GM19238 (cell line): ENCODE measurements around the gene CNTF.

Experiments
- DNase-seq: peaks from one replicate; pipeline ENCODE4 v3.0.0; 2011; ENCODE audit warnings: low spot score; ENCODE audit not compliant: insufficient read length

CNTF gene

DNA sequence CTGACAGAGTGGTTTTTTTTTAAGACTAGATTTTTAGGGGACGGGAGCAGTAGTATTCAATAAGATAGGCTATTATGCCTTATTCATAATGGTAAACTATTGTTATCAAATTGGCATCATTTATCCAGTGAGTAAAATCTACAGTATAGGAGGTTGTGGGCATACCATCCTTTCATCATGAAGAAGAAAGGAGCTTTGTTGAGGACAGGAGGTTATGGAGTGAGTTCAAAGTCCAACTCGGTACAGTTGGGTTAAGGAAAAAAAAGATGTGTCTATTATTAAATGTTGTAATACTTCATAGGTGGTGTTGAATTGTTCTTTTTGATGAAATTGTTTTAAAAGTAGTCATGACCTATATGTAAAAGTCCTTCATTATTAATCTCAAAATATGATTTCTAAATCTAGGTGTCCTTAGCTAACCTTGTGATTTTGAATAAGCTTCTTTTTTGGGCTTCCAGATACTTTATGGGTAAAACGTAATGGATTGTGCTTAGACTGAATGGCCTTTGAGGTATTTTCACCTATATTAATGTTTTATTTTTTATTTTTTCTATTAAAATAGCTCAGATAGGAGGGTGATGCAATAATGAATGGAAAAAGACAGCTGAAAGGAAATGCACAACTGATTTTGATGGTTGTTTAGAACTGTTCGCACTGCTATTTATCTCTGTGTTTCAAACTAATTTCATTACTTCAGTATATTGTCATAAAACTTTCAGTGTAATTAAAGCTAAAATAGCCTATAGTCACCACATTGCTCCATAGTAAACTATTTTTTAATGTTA is 15.3 kb upstream of the CNTF start:
- no peak for DNase-seq

- no peak for DNase-seq
These were observed 14.1 kb upstream of the CNTF start for GRCh38 chr11:58608331-58608730.

- no peak for DNase-seq
These were observed 12.7 kb upstream of the CNTF start for GRCh38 chr11:58609723-58610122.

DNA sequence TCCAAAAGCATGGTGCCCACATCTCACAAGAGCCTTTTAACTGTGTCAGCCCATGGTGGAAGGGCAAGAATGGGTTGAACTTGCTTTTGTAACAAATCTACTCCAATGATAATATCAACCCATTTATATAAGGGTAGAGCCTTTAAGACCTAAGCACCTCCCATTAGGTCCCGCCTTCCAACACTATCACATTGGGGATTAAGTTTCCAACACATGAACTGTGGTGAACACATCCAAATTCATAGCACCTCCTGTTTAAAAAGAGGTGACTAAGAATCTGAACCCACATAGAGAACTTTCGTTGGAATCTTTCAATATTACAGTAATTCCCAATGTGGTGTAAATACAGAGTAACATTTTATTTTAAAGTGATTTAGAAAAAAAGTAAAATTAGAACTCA is 9.2 kb upstream of the CNTF start:
- no peak for DNase-seq

DNA sequence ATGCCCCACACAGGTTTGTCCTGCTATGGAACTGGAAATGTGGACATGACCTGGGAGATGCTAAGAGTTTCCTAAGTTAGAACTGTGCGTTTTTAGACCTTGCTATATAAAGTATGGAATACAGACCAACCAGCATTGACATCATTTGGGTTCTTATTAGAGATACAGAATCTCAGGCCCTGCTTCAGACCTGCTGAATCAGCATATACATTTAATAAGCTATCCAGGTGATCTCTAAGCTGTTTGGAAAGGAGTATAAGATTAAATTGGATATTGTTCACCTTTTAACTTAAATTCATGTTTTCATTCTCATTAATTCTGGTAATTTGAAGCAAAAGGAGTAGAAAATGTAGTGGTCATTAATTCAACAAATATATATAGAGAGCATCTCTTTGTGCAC is 6.9 kb upstream of the CNTF start:
- no peak for DNase-seq

DNA sequence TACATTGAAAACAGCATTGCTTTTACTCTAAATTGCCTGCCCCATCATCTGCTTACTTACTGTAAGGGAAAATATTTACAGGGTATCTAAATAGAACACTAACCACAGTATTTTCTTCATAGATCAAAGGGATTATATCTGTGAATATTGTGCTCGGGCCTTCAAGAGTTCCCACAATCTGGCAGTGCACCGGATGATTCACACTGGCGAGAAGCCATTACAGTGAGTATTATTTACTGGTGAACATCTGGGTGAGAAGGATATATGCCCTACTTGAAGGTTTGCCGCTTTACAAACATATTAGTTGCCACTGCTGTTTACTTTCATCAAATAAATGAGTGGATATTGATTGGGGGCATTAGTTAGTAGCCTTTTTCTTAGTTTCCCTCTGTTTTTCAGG is 5.9 kb upstream of the CNTF start:
- DNase-seq: no peak

- DNase-seq: no peak
These were observed 4.4 kb upstream of the CNTF start for GRCh38 chr11:58617976-58618557.

GRCh38 chr11:58621586-58622262 is 741 bp upstream of the CNTF start:
- DNase-seq: no peak

DNA sequence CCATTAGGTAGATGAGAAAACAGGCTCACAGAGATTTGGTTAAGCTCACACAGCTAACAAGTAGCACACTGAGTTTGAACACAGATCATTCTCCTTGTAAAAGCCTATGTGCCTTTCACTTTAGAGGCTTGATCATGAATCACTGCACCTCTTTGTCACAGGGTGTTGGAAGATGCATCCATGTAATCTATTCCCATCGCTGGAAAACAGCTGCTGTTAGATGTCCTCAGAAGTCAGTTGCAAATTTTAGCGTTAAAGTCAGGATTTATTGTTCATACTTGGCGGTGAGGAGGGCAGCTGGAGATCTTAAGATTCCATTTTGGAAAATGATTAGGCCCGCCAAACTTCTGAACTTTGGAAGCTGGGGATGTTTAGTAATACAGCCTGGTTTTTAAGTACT is 2.6 kb downstream of the CNTF start:
- no peak for DNase-seq

- no peak for DNase-seq
These were observed 3.5 kb downstream of the CNTF start for GRCh38 chr11:58625826-58626460.

- no peak for DNase-seq
These were observed 4.5 kb downstream of the CNTF start for GRCh38 chr11:58626934-58627483.

DNA sequence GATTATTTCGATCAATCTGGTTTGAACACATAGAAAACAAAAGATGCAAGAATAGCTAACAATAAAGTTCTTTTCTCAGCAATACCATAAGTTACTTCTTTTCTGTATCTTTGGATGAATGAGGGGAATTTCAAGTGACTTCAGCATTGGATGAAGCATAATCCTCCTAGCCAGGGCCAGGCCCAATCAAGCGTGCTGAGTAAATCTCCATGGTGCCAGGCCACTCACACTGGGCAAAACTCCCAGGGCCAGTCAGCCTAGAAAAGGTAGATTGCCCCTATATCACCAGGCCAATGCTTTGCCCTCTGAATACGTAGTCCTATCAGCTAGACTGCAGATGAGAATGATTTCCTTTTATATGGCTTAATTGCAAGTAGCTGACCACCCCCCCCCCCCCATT is 6.0 kb downstream of the CNTF start:
- DNase-seq: no peak

DNA sequence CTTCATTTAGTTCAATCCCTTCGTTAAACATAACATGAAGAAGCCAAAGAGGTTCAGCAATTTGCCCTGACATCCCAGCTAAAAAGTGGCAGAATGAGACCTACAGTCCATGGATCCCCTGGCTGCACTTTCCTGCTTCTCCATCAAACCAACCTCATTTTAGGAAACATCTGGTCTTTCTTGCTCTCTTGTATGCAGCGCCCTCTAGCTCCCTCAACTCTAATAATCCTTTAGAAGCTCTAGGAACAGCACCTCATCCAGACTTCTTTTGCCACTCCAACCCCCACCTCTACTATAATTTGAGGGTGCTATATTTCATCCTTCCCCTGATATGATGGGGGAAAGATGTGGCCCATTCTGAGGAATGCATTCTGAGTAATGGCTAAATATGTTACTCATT is 7.4 kb downstream of the CNTF start:
- DNase-seq: peak; percentile 10

GRCh38 chr11:58631378-58631777 is 8.9 kb downstream of the CNTF start:
- DNase-seq: no peak

- no peak for DNase-seq
These were observed 10.0 kb downstream of the CNTF start for GRCh38 chr11:58632510-58632909.

- no peak for DNase-seq
These were observed 14.1 kb downstream of the CNTF start for GRCh38 chr11:58636587-58636986.

DNA sequence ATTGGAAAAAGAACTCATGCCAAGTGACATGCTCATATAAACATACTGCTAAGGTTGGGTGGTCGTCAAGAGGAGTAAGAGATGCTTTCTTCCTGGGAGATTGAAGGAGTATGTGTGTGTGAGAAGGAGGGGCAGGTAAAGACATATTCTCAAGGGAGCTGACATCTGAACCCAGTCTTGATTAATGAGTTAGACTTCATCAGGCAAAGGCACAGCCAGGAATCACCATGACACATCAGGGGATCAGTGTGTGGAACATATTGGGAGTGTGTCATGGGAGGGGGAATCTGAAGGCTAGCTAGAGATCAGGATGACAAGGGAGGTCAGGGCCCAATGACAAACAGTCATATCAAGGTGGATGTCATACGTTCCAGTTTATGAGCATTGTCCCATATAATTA is 14.9 kb downstream of the CNTF start:
- no peak for DNase-seq

DNA sequence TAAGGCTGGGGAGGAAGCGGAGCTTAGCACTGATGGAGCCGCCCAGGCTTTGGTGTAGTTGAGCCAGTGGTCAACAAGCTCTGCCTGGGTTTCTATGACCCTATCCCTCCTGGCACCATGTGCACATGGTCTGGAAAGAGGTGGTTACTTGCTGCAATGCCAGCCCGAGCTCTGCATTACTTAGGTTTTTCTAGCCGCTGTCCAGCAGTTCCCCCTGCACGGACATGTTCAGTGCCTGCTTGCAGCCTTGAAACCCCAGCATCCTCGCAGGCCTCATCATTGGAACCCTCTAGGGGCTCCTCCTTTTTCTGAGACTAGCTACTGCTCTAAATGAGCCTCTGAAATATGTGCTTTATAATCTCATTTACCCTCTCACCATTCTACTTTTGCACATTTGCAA is 16.6 kb downstream of the CNTF start:
- DNase-seq: no peak

DNA sequence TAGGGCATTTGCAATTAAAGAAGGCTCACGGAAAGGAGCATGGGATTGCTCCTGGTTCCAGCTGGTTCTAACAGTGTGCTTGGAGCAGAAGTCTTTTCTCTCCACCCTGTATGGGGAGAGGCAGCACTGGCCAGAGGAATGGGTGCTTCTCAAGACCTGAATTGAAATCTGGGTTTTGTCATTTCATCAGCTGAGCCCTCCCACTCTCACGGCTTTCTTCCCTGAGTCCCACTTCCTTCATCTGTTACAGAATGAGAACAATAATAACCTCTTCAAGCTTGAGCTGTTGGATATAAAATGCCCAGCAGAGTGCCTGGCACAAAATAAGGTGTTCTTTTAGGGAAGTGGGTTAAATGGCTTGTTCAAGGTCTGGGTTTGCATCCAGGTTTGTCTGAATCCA is 17.2 kb downstream of the CNTF start:
- no peak for DNase-seq

- no peak for DNase-seq
These were observed 18.0 kb downstream of the CNTF start for GRCh38 chr11:58640386-58641023.

DNA sequence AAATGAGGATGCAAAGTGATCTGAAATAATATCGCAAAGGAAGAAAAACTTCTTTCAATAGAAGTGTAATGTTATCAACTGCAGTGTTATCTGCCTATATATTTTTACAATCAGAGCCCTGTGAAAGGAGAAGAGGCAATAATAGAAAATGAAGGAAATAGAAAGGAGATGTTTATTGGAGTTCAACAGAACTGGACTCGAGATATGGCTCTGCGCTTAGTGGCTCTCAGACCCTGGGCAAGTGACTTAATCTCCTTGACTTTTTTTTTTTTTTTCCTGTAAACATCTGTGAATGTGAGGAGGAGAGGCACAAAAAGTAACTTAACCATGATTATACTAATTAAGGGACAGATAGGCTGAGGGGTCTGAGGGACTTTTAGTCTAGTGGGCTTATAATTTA is 18.9 kb downstream of the CNTF start:
- no peak for DNase-seq
